ENCODE measurements around the gene COL4A1. TPM values are rescaled to one million over a fixed set of nuclear protein-coding genes. Genes with fewer than 3 reads are reported as not detected.

COL4A1 gene
- total and polyA plus RNA-seq, 2 donors from 2014 or later, result 53.0 to 218 TPM

- Histone ChIP-seq H3K9ac (ENCODE audit: low read length in 3 of 3) (no peak overlapping the region), H3K27me3 (ENCODE audit: control insufficient read depth, insufficient read depth, low read length) (no peaks in the 10 kb centered on the region), H3K4me1 (ENCODE audit: control insufficient read depth in 2 of 3, insufficient read depth in 2 of 3, low read depth in 1 of 3, low read length in 3 of 3) (no peaks in the 10 kb centered on the region), H3K27ac (ENCODE audit: low read depth in 2 of 2, low read length in 2 of 2) (no peak overlapping the region), H3K9me3 (ENCODE audit: control insufficient read depth in 2 of 3, insufficient read depth in 1 of 3, low read length in 3 of 3) (no peaks in the 10 kb centered on the region), H3K36me3 (ENCODE audit: control insufficient read depth in 2 of 3, insufficient read depth in 3 of 3, low read length in 3 of 3) (peaks cover 6 to 65% (median 35%) of the 10 kb centered on the region in 3 donors), H3K4me3 (ENCODE audit: low read length in 3 of 3) (no peak overlapping the region)
- FAIRE-seq (no peak), DNase-seq (peak in 1 of 5 donors; percentile 34)
- TF ChIP-seq, protein P1, sequence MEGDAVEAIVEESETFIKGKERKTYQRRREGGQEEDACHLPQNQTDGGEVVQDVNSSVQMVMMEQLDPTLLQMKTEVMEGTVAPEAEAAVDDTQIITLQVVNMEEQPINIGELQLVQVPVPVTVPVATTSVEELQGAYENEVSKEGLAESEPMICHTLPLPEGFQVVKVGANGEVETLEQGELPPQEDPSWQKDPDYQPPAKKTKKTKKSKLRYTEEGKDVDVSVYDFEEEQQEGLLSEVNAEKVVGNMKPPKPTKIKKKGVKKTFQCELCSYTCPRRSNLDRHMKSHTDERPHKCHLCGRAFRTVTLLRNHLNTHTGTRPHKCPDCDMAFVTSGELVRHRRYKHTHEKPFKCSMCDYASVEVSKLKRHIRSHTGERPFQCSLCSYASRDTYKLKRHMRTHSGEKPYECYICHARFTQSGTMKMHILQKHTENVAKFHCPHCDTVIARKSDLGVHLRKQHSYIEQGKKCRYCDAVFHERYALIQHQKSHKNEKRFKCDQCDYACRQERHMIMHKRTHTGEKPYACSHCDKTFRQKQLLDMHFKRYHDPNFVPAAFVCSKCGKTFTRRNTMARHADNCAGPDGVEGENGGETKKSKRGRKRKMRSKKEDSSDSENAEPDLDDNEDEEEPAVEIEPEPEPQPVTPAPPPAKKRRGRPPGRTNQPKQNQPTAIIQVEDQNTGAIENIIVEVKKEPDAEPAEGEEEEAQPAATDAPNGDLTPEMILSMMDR (IDR thresholded peaks at IDR 0.05; ENCODE audit: borderline replicate concordance, extremely low read depth, insufficient read depth), result no peak
- intact Hi-C loops (cut with DNase I), result no loop called here
Observed at GRCh38 chr13:110208116-110208515, 98.8 kb downstream of the COL4A1 start.

DNA sequence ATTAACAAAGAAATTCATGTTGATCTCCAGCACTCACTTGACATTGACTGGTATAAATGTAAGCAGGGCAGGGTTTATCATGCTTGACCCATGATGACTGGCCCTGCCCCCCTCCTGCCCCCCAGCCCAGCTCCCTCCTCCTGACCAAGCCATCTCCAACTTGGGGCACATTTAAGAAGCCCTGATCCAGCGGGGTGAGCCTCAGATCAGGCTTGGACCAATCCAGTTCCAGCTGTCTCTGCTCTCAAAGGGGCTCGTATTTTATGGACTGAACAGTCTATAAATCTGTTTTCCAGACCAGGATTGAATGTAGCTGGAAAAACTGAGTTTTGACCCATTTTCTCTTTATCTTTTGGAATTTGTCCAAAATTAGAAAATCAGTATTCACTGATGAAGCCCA is 100.0 kb downstream of the COL4A1 start:
- H3K4me1 ChIP-seq (ENCODE audit: control insufficient read depth in 2 of 3, insufficient read depth in 2 of 3, low read depth in 1 of 3, low read length in 3 of 3), result no peaks in the 10 kb centered on the region
- no peak overlapping the region for H3K27ac ChIP-seq (ENCODE audit: low read depth in 2 of 2, low read length in 2 of 2)
- no peaks in the 10 kb centered on the region for H3K27me3 ChIP-seq (ENCODE audit: control insufficient read depth, insufficient read depth, low read length)
- intact Hi-C loops (cut with DNase I), result no loop called here
- no peak overlapping the region for H3K9ac ChIP-seq (ENCODE audit: low read length in 3 of 3)
- TF ChIP-seq, protein P1 (IDR thresholded peaks at IDR 0.05; ENCODE audit: borderline replicate concordance, extremely low read depth, insufficient read depth), result no peak
- peaks cover 0 to 55% (median 33%) of the 10 kb centered on the region in 3 donors for H3K36me3 ChIP-seq (ENCODE audit: control insufficient read depth in 2 of 3, insufficient read depth in 3 of 3, low read length in 3 of 3)
- FAIRE-seq (no peak), DNase-seq (peak in 1 of 5 donors; percentile 63)
- H3K4me3 ChIP-seq (ENCODE audit: low read length in 3 of 3), result no peak overlapping the region
- H3K9me3 ChIP-seq (ENCODE audit: control insufficient read depth in 2 of 3, insufficient read depth in 1 of 3, low read length in 3 of 3), result no peaks in the 10 kb centered on the region

GRCh38 chr13:110206185-110206584 is 100.8 kb downstream of the COL4A1 start:
- intact Hi-C loops (cut with DNase I), result no loop called here
- no peak overlapping the region for H3K27ac ChIP-seq (ENCODE audit: low read depth in 2 of 2, low read length in 2 of 2)
- no peak overlapping the region for H3K4me3 ChIP-seq (ENCODE audit: low read length in 3 of 3)
- TF ChIP-seq, protein P1 (IDR thresholded peaks at IDR 0.05; ENCODE audit: borderline replicate concordance, extremely low read depth, insufficient read depth), result no peak
- peaks cover 0 to 51% (median 31%) of the 10 kb centered on the region in 3 donors for H3K36me3 ChIP-seq (ENCODE audit: control insufficient read depth in 2 of 3, insufficient read depth in 3 of 3, low read length in 3 of 3)
- FAIRE-seq (no peak), DNase-seq (peak in 1 of 5 donors; percentile 39)
- no peaks in the 10 kb centered on the region for H3K9me3 ChIP-seq (ENCODE audit: control insufficient read depth in 2 of 3, insufficient read depth in 1 of 3, low read length in 3 of 3)
- no peak overlapping the region for H3K9ac ChIP-seq (ENCODE audit: low read length in 3 of 3)
- H3K27me3 ChIP-seq (ENCODE audit: control insufficient read depth, insufficient read depth, low read length), result no peaks in the 10 kb centered on the region
- H3K4me1 ChIP-seq (ENCODE audit: control insufficient read depth in 2 of 3, insufficient read depth in 2 of 3, low read depth in 1 of 3, low read length in 3 of 3), result no peaks in the 10 kb centered on the region

- no peak overlapping the region for H3K4me3 ChIP-seq (ENCODE audit: low read length in 3 of 3)
- no peak overlapping the region for H3K27ac ChIP-seq (ENCODE audit: low read depth in 2 of 2, low read length in 2 of 2)
- no peak for DNase-seq
- peaks cover 3 to 56% (median 29%) of the 10 kb centered on the region in 3 donors for H3K36me3 ChIP-seq (ENCODE audit: control insufficient read depth in 2 of 3, insufficient read depth in 3 of 3, low read length in 3 of 3)
- intact Hi-C loops (cut with DNase I), result no loop called here
- FAIRE-seq, result no peak
- H3K9me3 ChIP-seq (ENCODE audit: control insufficient read depth in 2 of 3, insufficient read depth in 1 of 3, low read length in 3 of 3), result no peaks in the 10 kb centered on the region
- H3K4me1 ChIP-seq (ENCODE audit: control insufficient read depth in 2 of 3, insufficient read depth in 2 of 3, low read depth in 1 of 3, low read length in 3 of 3), result no peaks in the 10 kb centered on the region
- no peak overlapping the region for H3K9ac ChIP-seq (ENCODE audit: low read length in 3 of 3)
- TF ChIP-seq, protein P1 (IDR thresholded peaks at IDR 0.05; ENCODE audit: borderline replicate concordance, extremely low read depth, insufficient read depth), result no peak
- H3K27me3 ChIP-seq (ENCODE audit: control insufficient read depth, insufficient read depth, low read length), result no peaks in the 10 kb centered on the region
Observed at GRCh38 chr13:110201114-110201513, 105.8 kb downstream of the COL4A1 start.
